Heart right ventricle (tissue), 16 donors: ENCODE data around the gene TTR. TPM values are rescaled to one million over a fixed set of nuclear protein-coding genes. Genes with fewer than 3 reads are reported as not detected.

Source experiments
- ATAC-seq, 8 donors: fragments of 200-7000 bp; cut with Tn5 transposase; one replicate each; pipeline ENCODE4 v1.9.1; 2020; ENCODE audit warnings: mild to moderate bottlenecking in 8 of 8, moderate library complexity in 8 of 8, moderate number of reproducible peaks in 1 of 8
- DNase-seq, 2 donors: peaks; one replicate each; pipeline ENCODE4 v3.0.0-alpha.2; 2020
- H3K27ac ChIP-seq, 10 donors: fragments of 200-600 bp; sonication (generic) in 2 of 10; one replicate each; pipeline versions ENCODE4 v1.5.0 to v1.8.0; 2020 to 2022; ENCODE audit warnings: mild to moderate bottlenecking in 3 of 10
- H3K27me3 ChIP-seq, 7 donors: fragments of 200-600 bp; one replicate each; pipeline ENCODE4 v1.8.0; 2021 to 2022; ENCODE audit warnings: mild to moderate bottlenecking in 2 of 7
- H3K36me3 ChIP-seq, 9 donors: fragments of 200-600 bp; sonication (generic) in 1 of 9; one replicate each; pipeline versions ENCODE4 v1.5.0 to v1.8.0; 2020 to 2022; ENCODE audit warnings: mild to moderate bottlenecking in 2 of 9
- H3K4me1 ChIP-seq, 9 donors: fragments of 200-600 bp; sonication (generic) in 1 of 9; one replicate each; pipeline versions ENCODE4 v1.5.0 to v1.8.0; 2020 to 2022; ENCODE audit warnings: mild to moderate bottlenecking in 4 of 9
- H3K4me3 ChIP-seq, 10 donors: fragments of 200-600 bp; sonication (generic) in 2 of 10; one replicate each; pipeline versions ENCODE4 v1.5.0 to v1.8.0; 2020 to 2022; ENCODE audit warnings: mild to moderate bottlenecking in 7 of 10, moderate library complexity in 2 of 10
- H3K9me3 ChIP-seq, 11 donors: fragments of 200-600 bp in 10 of 11; sonication (generic) in 2 of 11; one replicate each; pipeline versions ENCODE4 v1.5.0 to v1.8.0; 2013 to 2022; ENCODE audit warnings: mild to moderate bottlenecking in 2 of 11, control low read depth in 1 of 11, moderate library complexity in 1 of 11
- WGBS, 2 donors: extraction: QIAGEN DNeasy Blood & Tissue Kit; methylation state at CpG; one replicate each; pipeline ENCODE4 v1.1.7; 2013; ENCODE audit warnings: inconsistent platforms in 1 of 2; 5-methylcytosine and 5-hydroxymethylcytosine counted together
- intact Hi-C, 10 donors: fragments of 100-400 bp; cut with DNase I; formaldehyde crosslinking; loops; one replicate each; pipeline versions ENCODE4 v1.11.1 to v1.14.2; 2022
- polyA plus RNA-seq, 2 donors: library from polyadenylated mRNA; stranded (reverse); fragments of 200-250 nt; gene quantifications; one replicate each; pipeline ENCODE4 v1.2.3, GENCODE V29; 2013
- total RNA-seq, 10 donors: library from RNA; stranded (reverse); fragmentation: NEBNext Ultra II Directional in 3 of 10; extraction: Animal tissue kit (Norgen Biotek cat#: 25700) in 3 of 10; gene quantifications; one replicate each; pipeline versions ENCODE4 v1.2.1 to v1.2.4, GENCODE V29; 2021 to 2023
- TF ChIP-seq, protein P1 (sequence below), 9 donors: fragments of 200-600 bp; sonication (generic) in 2 of 9; IDR thresholded peaks; one replicate each; pipeline versions ENCODE4 v1.5.0 to v1.8.0; 2021 to 2022; ENCODE audit warnings: antibody characterized with exemption in 9 of 9, mild to moderate bottlenecking in 5 of 9, moderate library complexity in 1 of 9
- donor health status: Arrhythmogenic right ventricular cardiomyopathy.
- donor health status: ischemic (EF 13 %, LVEDD 7.1; RV severe dilation, severe dysfunction).
- donor health status: healthy with polysubstance abuse.
- donor health status: DM: no; HTN: yes; CAD: no.
- donor health status: DM: no; HTN: no; CAD: no.
- donor health status: ischemic (EF 25% LVEDD 6.9; RV normal size, moderate dysfunction).
- donor health status: ischemic (EF 25% LVEDD 5.7; RV mildly dilated, moderate dysfunction).
- donor health status: healthy.
- donor health status: DM: yes; HTN: yes; CAD: no.
- donor health status: Ischemic cardiomyopathy.
- donor health status: ischemic (EF 35%, LVEDD 5.7; RV mildly dilated, moderate dysfunction).
- donor health status: nonischemic (EF 11% LVEDD 7.7; RV severe dilation, severe dysfunction).
- donor health status: DM: yes; HTN: yes; CAD: no.
- donor health status: PGD.
- donor health status: ischemic (EF 29% LVEDD 5.4; RV normal size, mild dysfunction).
- donor health status: nonischemic (EF 23%, LVEDD 6.1; RV moderate dilation, normal function).

TTR gene
- total and polyA plus RNA-seq, 12 donors, result 0.46 to 1.6 TPM; not detected in 10

DNA sequence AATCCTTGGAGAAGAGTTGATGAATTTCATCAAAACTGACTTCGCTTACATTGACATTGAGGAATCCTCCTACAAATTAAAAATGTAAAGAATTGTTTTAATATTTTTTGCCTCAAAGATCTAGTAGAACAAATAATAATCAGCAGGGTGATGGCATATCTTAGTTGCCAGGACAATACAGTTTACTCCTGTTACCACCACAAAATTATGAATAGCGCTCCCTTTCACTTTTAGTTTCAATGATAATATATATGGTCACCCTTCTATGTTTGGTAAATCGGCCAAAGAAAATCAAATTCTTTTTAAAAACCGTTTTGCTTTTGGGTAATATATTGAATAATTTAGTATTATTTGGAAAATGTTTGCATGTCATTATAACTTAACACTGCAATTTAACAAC lies 53.7 kb downstream of the TTR start:
- ATAC-seq, result no peak
- intact Hi-C loops, result no loop called here
- no peak for DNase-seq
- Histone ChIP-seq H3K4me1 (no peaks in the 10 kb centered on the region), H3K27ac (no peak overlapping the region), H3K4me3 (no peak overlapping the region), H3K9me3 (no peaks in the 10 kb centered on the region), H3K36me3 (no peaks in the 10 kb centered on the region), H3K27me3 (no peaks in the 10 kb centered on the region)
- 95 to 97% methylated on average over 4 of the region's 4 CpGs for WGBS, 2 donors
- TF ChIP-seq, protein P1, sequence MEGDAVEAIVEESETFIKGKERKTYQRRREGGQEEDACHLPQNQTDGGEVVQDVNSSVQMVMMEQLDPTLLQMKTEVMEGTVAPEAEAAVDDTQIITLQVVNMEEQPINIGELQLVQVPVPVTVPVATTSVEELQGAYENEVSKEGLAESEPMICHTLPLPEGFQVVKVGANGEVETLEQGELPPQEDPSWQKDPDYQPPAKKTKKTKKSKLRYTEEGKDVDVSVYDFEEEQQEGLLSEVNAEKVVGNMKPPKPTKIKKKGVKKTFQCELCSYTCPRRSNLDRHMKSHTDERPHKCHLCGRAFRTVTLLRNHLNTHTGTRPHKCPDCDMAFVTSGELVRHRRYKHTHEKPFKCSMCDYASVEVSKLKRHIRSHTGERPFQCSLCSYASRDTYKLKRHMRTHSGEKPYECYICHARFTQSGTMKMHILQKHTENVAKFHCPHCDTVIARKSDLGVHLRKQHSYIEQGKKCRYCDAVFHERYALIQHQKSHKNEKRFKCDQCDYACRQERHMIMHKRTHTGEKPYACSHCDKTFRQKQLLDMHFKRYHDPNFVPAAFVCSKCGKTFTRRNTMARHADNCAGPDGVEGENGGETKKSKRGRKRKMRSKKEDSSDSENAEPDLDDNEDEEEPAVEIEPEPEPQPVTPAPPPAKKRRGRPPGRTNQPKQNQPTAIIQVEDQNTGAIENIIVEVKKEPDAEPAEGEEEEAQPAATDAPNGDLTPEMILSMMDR (IDR thresholded peaks at IDR 0.05), result no peak

GRCh38 chr18:31646332-31647126 lies 54.9 kb downstream of the TTR start:
- 82% methylated on average over 7 of the region's 7 CpGs for WGBS, 2 donors
- Histone ChIP-seq H3K4me3 (no peak overlapping the region), H3K27me3 (no peaks in the 10 kb centered on the region), H3K9me3 (no peaks in the 10 kb centered on the region), H3K36me3 (no peaks in the 10 kb centered on the region), H3K27ac (no peak overlapping the region), H3K4me1 (no peaks in the 10 kb centered on the region)
- ATAC-seq (no peak), DNase-seq (no peak)
- intact Hi-C loops, result no loop called here
- TF ChIP-seq, protein P1 (IDR thresholded peaks at IDR 0.05), result no peak

DNA sequence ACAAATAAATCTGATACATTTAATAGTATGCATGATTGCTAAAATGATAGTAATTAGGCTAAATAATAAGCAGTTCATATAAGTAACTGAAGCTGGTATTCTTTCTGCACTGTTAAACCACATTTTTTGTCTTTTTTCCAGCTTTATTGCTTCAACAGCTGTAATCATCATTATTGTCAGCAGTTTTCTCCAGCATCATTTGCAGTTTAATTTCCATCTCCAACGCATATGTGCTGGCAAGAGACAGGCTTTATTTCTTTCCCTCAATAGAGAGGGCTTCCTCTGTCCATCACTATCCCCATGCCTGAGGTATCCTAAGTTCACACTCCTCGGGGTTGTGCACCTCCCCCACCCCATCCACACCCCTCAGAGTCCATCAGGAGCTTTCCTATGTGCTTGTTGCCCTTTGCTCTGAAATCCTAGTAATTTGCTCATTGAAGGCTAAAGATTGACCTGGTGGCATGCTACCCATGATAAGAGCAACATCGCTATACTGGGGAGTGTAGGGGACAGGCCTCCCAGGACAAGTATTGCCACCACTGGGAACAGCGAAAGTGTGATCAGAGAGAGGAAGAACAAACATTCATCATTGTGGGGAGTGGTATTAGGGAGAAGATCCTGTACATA lies 55.6 kb downstream of the TTR start:
- Histone ChIP-seq H3K27me3 (no peaks in the 10 kb centered on the region), H3K4me3 (no peak overlapping the region), H3K4me1 (no peaks in the 10 kb centered on the region), H3K9me3 (no peaks in the 10 kb centered on the region), H3K27ac (no peak overlapping the region), H3K36me3 (no peaks in the 10 kb centered on the region)
- intact Hi-C loops, result no loop called here
- TF ChIP-seq, protein P1 (IDR thresholded peaks at IDR 0.05), result no peak
- ATAC-seq (no peak), DNase-seq (no peak)
- 67 to 70% methylated on average over 4 of the region's 4 CpGs for WGBS, 2 donors

Other genes starting within 250 kb of the TTR start
- not detected for gene DSG4, start 215.1 kb upstream of the TTR start, total RNA-seq
- not detected for gene DSG4, start 215.1 kb upstream of the TTR start, polyA plus RNA-seq
- not detected for gene DSG3, start 144.1 kb upstream of the TTR start, total RNA-seq
- gene DSG3, start 144.1 kb upstream of the TTR start, polyA plus RNA-seq, result under 1 TPM in 1 of 2 donors, not detected in 1; 0.04 TPM
- gene DSG2, start 93.7 kb upstream of the TTR start, total RNA-seq, result 10 to 100 TPM; 36.0 to 53.8 (median 41.4) TPM
- 1 to 10 TPM; 7.6 to 8.2 TPM for gene DSG2, start 93.7 kb upstream of the TTR start, polyA plus RNA-seq
- gene B4GALT6, start 92.7 kb downstream of the TTR start, total RNA-seq, result 10 to 100 TPM in 4 of 10 donors, 1 to 10 TPM in 6; 4.8 to 19.6 (median 9.5) TPM
- gene B4GALT6, start 92.7 kb downstream of the TTR start, polyA plus RNA-seq, result 1 to 10 TPM in 1 of 2 donors, under 1 TPM in 1; 0.61 to 2.4 TPM
- gene SLC25A52, start 169.0 kb downstream of the TTR start, total RNA-seq, result under 1 TPM in 2 of 10 donors, not detected in 8; 0.21 TPM
- not detected for gene SLC25A52, start 169.0 kb downstream of the TTR start, polyA plus RNA-seq